Right cardiac atrium (tissue), 5 donors: ENCODE measurements around the gene HNRNPK. TPM values are rescaled to one million over a fixed set of nuclear protein-coding genes. Genes with fewer than 3 reads are reported as not detected.

Experiments
- ATAC-seq, 2 donors: fragments of 200-7000 bp; cut with Tn5 transposase; one replicate each; pipeline versions ENCODE4 v1.8.0 to v1.9.1; 2020; ENCODE audit warnings: moderate library complexity in 2 of 2, mild to moderate bottlenecking in 1 of 2
- DNase-seq, 3 donors: peaks; one replicate each; pipeline ENCODE4 v3.0.0-alpha.2; 2020
- H3K27ac ChIP-seq: one replicate; pipeline ENCODE4 v1.5.1; 2013; ENCODE audit warnings: mild to moderate bottlenecking, low read length, control low read depth, moderate library complexity
- H3K27me3 ChIP-seq: one replicate; pipeline ENCODE4 v1.6.1; 2013; ENCODE audit not compliant: control insufficient read depth, insufficient read depth
- H3K4me1 ChIP-seq: one replicate; pipeline ENCODE4 v1.6.1; 2013; ENCODE audit warnings: low read length; ENCODE audit not compliant: control insufficient read depth, insufficient read depth
- H3K4me3 ChIP-seq: one replicate; pipeline ENCODE4 v1.5.1; 2013; ENCODE audit warnings: low read length, control low read depth
- H3K9me3 ChIP-seq: one replicate; pipeline ENCODE4 v1.6.1; 2013; ENCODE audit warnings: low read length; ENCODE audit not compliant: control insufficient read depth
- WGBS: extraction: QIAGEN DNeasy Blood & Tissue Kit; methylation state at CpG from one replicate; pipeline ENCODE4 v1.1.7; 2013; 5-methylcytosine and 5-hydroxymethylcytosine counted together
- intact Hi-C, 4 donors: fragments of 100-400 bp; cut with DNase I; formaldehyde crosslinking; loops; one replicate each; pipeline versions ENCODE4 v1.11.0 to v1.14.0; 2022 to 2023
- polyA plus RNA-seq: library from polyadenylated mRNA; stranded (reverse); fragments of 200-250 nt; gene quantifications from one replicate; pipeline ENCODE4 v1.2.3, GENCODE V29; 2013
- total RNA-seq, 4 donors: library from RNA; stranded (reverse); fragmentation: NEBNext Ultra II Directional; extraction: Animal tissue kit (Norgen Biotek cat#: 25700); gene quantifications; one replicate each; pipeline ENCODE4 v1.2.1, GENCODE V29; 2021
- donor health status: healthy with polysubstance abuse.
- donor health status: DM: no; HTN: yes; CAD: no.
- donor health status: DM: no; HTN: no; CAD: no.
- donor health status: DM: no; HTN: yes; CAD: no; lungs with severe emphysema.
- donor health status: DM: yes; HTN: yes; CAD: no.

HNRNPK gene
- total and polyA plus RNA-seq, 5 donors, result 215 to 327 (median 308) TPM

DNA sequence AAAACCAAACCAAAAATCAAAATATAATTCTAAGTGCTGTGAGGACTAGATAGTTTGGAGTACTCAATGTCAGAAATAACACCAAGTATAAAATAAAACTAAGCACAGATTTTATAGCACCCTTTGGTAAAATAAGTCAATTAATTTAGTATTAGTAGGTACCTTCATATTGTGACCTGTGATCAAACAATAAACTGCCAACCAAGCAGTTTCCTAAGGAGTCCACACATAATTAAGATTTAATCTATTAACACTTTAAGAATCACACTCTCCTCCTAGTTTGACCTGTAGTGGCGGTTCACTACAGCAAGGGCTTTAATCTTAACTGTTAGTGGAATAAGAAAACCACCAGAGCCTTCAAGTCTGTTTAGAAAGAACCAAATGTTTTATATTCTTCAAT lies 2.8 kb downstream of the HNRNPK start:
- Histone ChIP-seq H3K27ac (no peak overlapping the region), H3K4me1 (no peaks in the 10 kb centered on the region), H3K27me3 (no peaks in the 10 kb centered on the region), H3K4me3 (peak overlapping the region; percentile 73), H3K9me3 (no peaks in the 10 kb centered on the region)
- WGBS, result 59% methylated on average over 1 of the region's 1 CpG
- intact Hi-C loops, result loop anchor here in 2 of 4 donors (5.0 to 10.0 kb wide), 2 partner anchors 198 to 270 kb away; partner anchors contain the start of gene UBQLN1 (in 1 of the 2)
- DNase-seq, result no peak
- no peak for ATAC-seq

DNA sequence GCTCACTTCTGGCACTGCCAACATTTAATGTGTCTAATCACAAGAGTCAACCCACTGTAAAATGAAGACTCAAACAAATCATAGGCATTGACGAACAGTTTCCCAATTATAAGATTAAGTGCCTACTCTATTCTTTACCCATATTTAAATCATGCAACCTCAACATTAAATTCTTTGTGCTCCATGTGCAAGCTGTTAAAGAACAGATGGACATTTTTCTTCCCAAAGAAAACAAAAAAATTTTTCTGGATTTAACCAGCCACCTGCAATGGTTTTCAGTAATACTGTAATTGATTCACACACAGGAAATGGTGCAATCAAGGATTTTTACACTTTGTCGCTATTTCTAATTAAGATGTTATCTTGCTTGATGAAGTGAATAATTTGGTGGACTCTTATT lies 3.6 kb downstream of the HNRNPK start:
- Histone ChIP-seq H3K27ac (no peak overlapping the region), H3K4me3 (no peak overlapping the region), H3K27me3 (no peaks in the 10 kb centered on the region), H3K9me3 (no peaks in the 10 kb centered on the region), H3K4me1 (no peaks in the 10 kb centered on the region)
- 50% methylated on average over 2 of the region's 2 CpGs for WGBS
- DNase-seq (no peak), ATAC-seq (no peak)
- intact Hi-C loops, result loop anchor here in 2 of 4 donors (5.0 to 10.0 kb wide), 2 partner anchors 198 to 269 kb away; partner anchors contain the start of gene UBQLN1 (in 1 of the 2)

DNA sequence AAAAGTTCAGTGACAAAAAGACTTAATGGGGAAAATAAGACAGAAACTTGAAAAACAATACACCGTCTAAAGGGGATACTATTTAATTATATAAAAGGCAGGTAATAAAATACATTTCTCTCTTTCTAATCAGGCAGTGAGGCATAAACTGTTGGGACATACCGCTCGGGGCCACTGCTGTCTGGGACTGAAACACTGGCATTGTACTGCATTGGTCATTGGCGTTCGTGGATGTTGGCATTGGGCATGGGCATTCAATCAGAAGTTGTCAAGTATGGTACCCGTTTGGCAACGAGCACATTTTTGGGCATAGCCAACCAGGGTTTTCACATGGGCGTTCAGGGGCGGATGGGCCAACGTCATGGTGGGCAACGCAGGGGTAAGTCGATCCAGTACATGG lies 4.7 kb downstream of the HNRNPK start:
- intact Hi-C loops, result loop anchor here in 2 of 4 donors (5.0 to 10.0 kb wide), 2 partner anchors 200 to 268 kb away; partner anchors contain the start of gene UBQLN1 (in 1 of the 2)
- no peak overlapping the region for H3K27ac ChIP-seq
- H3K4me3 ChIP-seq, result no peak overlapping the region
- DNase-seq (no peak), ATAC-seq (no peak)
- H3K27me3 ChIP-seq, result no peaks in the 10 kb centered on the region
- no peaks in the 10 kb centered on the region for H3K9me3 ChIP-seq
- WGBS, result 84% methylated on average over 12 of the region's 12 CpGs
- no peaks in the 10 kb centered on the region for H3K4me1 ChIP-seq

DNA sequence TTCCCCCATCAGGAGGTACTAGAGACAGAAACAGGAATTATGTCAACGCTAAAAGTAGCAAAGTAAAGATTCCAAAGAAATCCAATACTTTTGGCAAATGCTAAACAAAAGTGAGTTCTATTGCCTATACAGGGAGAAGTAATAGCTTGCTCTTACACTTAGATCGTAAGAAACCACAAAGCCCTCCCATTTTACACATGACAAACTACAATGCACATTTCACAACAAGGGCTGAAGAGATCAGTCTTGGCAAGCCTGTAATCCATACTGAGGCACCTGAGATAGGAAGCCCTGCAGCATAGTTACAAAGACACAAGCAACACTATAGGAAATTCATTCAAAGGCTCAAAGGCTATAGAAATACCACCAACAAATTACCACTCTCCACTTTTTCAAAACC lies 7.7 kb downstream of the HNRNPK start:
- ATAC-seq (no peak), DNase-seq (no peak)
- intact Hi-C loops, result loop anchor here in 1 of 4 donors (10.0 kb wide), 1 partner anchor 203 kb away; no protein-coding TSS in a partner anchor
- 77% methylated on average over 2 of the region's 2 CpGs for WGBS
- Histone ChIP-seq H3K4me1 (no peaks in the 10 kb centered on the region), H3K27me3 (no peaks in the 10 kb centered on the region), H3K9me3 (no peaks in the 10 kb centered on the region), H3K4me3 (no peak overlapping the region), H3K27ac (no peak overlapping the region)

DNA sequence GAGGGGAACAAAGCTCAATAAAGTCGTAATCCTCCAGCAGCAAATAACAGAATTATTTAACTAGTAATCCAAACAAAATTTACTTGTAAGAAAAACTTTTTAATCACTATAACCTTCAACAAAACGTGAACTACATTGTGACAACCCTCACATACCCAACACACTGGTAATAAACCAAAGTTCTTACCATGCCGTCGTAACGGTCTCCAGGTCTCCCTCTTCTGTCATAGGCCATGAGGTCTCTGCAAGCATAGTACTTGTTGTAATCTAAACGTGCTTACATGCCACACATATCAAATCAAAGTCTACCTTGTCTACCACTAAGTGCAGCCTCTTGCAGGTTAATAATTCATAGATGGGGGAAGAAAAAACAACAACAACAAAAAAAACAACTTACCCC lies 8.5 kb downstream of the HNRNPK start:
- DNase-seq (no peak), ATAC-seq (no peak)
- no peaks in the 10 kb centered on the region for H3K4me1 ChIP-seq
- no peak overlapping the region for H3K4me3 ChIP-seq
- intact Hi-C loops, result loop anchor here in 1 of 4 donors (10.0 kb wide), 1 partner anchor 203 kb away; no protein-coding TSS in a partner anchor
- no peaks in the 10 kb centered on the region for H3K9me3 ChIP-seq
- 73% methylated on average over 6 of the region's 6 CpGs for WGBS
- no peak overlapping the region for H3K27ac ChIP-seq
- H3K27me3 ChIP-seq, result no peaks in the 10 kb centered on the region

DNA sequence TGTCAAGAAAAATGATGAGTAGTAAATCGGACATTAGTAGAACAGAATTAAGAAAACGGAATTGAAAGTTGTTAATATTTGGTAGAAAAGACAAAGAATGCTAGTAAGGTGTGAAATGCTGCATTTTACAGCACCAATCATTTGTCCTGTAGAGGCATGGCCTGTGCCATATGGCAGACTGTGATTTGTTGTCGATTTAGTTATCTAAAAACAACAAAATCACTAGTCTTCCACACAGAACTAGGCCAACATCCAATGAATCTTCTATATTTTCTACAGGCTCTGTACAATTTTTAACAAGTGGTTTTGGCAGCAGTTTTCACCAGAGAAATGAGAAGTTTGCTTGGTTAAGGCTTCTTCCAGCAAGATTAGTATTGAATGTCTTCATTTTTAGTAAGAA lies 10.4 kb downstream of the HNRNPK start:
- Histone ChIP-seq H3K4me3 (no peak overlapping the region), H3K9me3 (no peaks in the 10 kb centered on the region), H3K27ac (no peak overlapping the region), H3K27me3 (no peaks in the 10 kb centered on the region), H3K4me1 (peaks cover 2% of the 10 kb centered on the region)
- DNase-seq (no peak), ATAC-seq (no peak)
- 60% methylated on average over 3 of the region's 3 CpGs for WGBS
- intact Hi-C loops, result loop anchor here in 1 of 4 donors (10.0 kb wide), 1 partner anchor 205 kb away; no protein-coding TSS in a partner anchor

DNA sequence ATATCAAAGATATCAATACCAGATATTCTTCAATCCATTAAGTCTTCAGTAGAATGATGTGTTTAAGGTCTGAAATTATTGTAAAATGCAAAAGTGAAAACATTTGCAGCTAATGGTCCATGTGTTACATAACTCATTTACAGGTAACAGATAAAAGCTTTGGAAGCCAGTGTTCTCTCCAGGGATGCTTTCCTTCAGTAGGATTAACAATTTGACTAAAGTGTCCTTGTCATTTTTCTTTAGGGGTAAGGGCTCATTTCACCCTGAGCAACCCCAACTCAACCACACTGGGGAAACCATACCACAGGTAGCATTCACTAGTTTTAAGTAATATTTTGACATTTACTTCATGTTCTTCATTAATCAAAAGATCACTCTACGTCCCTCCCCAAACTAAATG lies 12.9 kb downstream of the HNRNPK start:
- no peak overlapping the region for H3K4me3 ChIP-seq
- DNase-seq, result no peak
- no peaks in the 10 kb centered on the region for H3K27me3 ChIP-seq
- 79% methylated on average over 1 of the region's 1 CpG for WGBS
- intact Hi-C loops, result no loop called here
- peaks cover 2% of the 10 kb centered on the region for H3K4me1 ChIP-seq
- no peak overlapping the region for H3K27ac ChIP-seq
- no peaks in the 10 kb centered on the region for H3K9me3 ChIP-seq
- ATAC-seq, result no peak

DNA sequence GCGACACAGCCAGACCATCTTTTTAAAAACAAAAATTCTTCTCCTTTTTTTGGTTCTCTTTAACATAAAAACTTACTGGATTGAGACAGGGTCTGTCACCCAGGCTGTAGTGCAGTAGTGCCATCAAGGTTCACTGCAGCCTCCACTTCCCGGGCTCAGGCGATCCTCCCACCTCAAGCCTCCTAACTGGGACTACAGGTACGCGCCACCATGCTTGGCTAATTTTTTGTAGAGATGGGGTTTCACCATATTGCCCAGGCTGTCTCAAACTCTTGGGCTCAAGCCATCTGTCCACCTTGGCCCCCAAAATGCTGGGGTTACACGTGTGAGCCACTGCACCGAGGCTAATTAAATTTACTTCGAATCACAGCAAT lies 13.8 kb downstream of the HNRNPK start:
- ATAC-seq, result peak; percentile 10 to 17
- no peaks in the 10 kb centered on the region for H3K27me3 ChIP-seq
- no peaks in the 10 kb centered on the region for H3K9me3 ChIP-seq
- H3K4me3 ChIP-seq, result no peak overlapping the region
- H3K27ac ChIP-seq, result no peak overlapping the region
- H3K4me1 ChIP-seq, result peaks cover 2% of the 10 kb centered on the region
- 83% methylated on average over 8 of the region's 8 CpGs for WGBS
- DNase-seq, result peak in 1 of 3 donors; percentile 12
- intact Hi-C loops, result no loop called here

DNA sequence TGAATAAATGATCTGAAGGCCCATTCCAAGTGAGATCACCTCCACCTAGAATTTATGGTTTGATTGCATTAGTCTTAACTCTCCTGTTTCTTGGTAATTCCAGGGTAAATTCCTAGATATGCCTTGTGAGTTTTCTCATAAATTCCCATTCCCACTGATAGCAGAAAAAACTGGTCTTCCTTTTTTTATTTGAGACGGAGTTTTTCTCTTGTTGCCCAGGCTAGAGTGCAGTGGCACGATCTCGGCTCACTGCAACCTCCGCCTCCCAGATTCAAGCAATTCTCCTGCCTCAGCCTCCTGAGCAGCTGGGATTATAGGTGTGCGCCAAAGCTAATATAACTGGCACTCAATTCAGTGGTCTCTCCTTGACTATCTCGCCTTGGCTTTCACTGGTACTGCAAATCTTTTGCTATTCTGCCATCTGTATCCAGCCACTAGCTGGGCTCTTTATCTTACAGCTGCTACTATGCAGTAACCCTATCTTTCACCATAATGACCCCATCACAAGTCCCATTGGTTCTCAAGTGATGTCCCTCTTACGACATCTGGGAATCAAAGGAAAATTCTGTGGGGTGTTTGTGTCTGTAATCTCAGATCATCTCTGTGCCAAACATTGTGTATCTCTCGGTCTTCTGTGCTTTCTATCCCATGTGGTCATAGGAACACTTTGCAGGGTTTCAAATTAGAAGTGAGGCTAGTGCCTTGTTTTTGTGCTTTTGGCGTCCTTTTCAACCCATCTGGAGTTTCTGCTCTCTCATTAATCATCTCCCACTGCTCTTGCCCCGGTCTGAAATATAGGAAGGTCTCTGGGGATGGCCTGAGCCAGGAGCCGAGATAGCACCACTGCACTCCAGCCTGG lies 14.4 kb downstream of the HNRNPK start:
- no peaks in the 10 kb centered on the region for H3K9me3 ChIP-seq
- H3K27me3 ChIP-seq, result no peaks in the 10 kb centered on the region
- WGBS, result 54% methylated on average over 11 of the region's 11 CpGs
- peaks cover 2% of the 10 kb centered on the region for H3K4me1 ChIP-seq
- ATAC-seq (peak; percentile 56 to 59), DNase-seq (peak in 1 of 3 donors; percentile 52)
- no peak overlapping the region for H3K4me3 ChIP-seq
- no peak overlapping the region for H3K27ac ChIP-seq
- intact Hi-C loops, result no loop called here

DNA sequence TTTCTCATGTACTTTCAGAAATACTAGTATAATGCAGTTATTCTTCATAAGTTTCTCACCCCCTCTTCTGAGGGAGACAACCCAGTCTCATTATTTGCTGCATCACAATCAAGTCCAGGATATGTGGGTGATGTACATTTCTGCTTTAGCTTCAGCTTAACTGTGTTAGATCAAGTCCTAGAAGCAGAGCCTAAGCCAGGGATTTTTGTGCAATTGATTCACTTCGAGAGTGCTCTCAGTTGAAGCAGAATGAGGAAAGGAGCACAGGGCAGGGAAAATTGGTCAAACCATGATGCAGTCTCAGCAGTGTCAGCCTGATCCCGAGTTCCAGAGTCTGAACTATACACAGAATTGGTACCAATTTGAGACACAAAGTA lies 15.1 kb downstream of the HNRNPK start:
- no peak for DNase-seq
- peak in 1 of 2 donors; percentile 20 for ATAC-seq
- Histone ChIP-seq H3K4me3 (no peak overlapping the region), H3K9me3 (no peaks in the 10 kb centered on the region), H3K27ac (no peak overlapping the region), H3K27me3 (no peaks in the 10 kb centered on the region), H3K4me1 (peaks cover 2% of the 10 kb centered on the region)
- WGBS, result 48% methylated on average over 2 of the region's 2 CpGs
- intact Hi-C loops, result no loop called here

DNA sequence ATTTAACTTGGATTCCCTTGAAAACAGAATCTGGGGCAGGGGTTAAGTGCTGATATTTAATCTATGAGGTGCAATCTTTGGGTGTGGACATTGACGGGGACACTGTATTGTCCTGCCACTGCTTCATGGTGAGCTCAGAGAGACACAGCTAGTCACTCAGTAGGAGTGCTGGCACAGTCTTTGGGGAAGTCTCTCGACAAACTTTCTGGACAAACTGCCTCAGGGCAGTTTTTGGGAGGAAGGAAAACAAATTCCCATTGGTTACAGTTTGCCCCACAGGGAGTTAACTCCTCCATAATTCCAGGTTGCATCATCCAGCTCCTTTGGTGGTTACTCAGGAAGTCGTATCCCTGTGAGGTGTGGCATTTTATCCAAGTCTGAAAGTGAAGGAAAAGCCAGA lies 17.9 kb downstream of the HNRNPK start:
- ATAC-seq (peak in 1 of 2 donors; percentile 15), DNase-seq (no peak)
- intact Hi-C loops, result no loop called here
- Histone ChIP-seq H3K27ac (no peak overlapping the region), H3K9me3 (no peaks in the 10 kb centered on the region), H3K4me3 (no peak overlapping the region), H3K4me1 (peaks cover 2% of the 10 kb centered on the region), H3K27me3 (no peaks in the 10 kb centered on the region)
- 52% methylated on average over 3 of the region's 3 CpGs for WGBS
